ENCODE data around the gene ADAMTSL5.
"Not testable (repeated sequence)": the region's sequence is repeated elsewhere in the genome, so short reads cannot be mapped to it uniquely, and the experiment has no call there.

The ADAMTSL5 gene, protein sequence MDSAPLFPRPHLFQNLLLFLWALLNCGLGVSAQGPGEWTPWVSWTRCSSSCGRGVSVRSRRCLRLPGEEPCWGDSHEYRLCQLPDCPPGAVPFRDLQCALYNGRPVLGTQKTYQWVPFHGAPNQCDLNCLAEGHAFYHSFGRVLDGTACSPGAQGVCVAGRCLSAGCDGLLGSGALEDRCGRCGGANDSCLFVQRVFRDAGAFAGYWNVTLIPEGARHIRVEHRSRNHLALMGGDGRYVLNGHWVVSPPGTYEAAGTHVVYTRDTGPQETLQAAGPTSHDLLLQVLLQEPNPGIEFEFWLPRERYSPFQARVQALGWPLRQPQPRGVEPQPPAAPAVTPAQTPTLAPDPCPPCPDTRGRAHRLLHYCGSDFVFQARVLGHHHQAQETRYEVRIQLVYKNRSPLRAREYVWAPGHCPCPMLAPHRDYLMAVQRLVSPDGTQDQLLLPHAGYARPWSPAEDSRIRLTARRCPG

DNA sequence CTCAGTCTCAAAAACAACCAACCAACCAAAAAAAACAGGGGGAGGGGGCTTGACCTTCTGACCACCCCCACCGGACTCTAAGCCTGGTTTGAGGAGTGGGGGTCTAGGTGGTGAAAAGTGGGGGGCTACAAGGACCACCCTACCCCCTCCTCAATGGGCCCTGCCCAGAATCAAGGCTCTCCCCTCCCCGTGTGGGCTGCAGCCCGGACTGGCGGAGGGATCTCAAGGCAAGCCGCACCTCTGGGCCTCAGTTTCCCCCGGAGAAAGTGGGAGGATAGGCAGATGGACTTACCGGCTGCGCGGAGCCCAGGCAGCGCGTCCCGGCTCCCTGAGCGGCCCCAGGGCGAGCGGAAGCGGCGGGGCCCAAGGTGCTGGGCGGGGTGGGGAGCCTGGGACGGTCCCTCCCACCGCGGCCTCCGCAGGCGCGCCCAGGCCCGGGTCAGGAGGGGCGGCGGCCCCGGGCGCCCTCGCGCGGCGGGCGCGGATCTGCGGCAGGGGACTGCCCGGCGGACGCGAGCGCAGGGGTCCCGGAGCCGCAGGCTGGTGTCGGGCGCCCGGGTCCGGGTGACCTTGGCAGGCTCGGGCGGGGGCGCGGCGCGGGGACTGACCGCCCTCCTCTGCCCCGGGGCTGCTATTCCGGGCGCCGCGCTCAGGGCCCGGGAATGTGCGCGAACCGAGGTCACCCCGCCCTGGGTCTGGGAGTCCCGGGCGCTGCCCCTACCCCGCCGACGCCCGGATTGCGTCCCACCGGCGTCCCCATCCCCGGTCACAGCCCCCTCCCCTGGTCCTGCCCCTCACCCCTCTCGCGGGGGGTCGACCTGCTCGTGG lies at the start of gene ADAMTSL5:
ADAMTSL5 (minus strand) TSS at position 349 of the 828 bp plus-strand sequence. CDS start 2,076 bp downstream, outside the sequence.
- DNase-seq = peak; percentile 88

DNA sequence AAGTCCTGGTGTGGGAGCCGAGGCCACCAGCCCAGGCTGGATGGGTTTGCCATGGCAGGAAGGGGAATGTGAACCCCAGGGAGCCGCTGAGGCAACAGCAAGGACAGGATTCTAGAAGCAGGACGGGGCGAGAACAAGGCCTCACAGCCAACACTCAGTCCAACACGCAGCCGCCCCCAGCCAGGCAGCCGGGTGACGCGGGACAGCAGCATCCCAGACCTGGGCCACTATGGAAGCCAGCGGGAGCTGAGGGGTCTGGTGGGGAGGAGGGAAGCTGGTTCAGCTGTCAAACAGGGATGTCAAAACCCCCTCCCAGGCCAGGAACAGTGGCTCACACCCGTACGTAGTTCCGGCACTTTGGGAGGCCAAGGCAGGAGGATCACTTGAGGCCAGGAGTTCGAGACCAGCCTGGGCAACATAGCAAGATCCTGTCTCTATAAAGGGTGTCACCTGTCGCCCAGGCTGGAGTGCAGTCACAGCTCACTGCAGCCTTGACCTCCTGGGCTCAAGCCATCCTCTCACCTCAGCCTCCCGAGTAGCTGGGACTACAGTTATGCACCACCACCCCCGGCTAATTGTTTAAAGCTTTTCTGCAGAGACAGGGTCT lies 48.5 kb upstream of the ADAMTSL5 start:
- DNase-seq = no peak

DNA sequence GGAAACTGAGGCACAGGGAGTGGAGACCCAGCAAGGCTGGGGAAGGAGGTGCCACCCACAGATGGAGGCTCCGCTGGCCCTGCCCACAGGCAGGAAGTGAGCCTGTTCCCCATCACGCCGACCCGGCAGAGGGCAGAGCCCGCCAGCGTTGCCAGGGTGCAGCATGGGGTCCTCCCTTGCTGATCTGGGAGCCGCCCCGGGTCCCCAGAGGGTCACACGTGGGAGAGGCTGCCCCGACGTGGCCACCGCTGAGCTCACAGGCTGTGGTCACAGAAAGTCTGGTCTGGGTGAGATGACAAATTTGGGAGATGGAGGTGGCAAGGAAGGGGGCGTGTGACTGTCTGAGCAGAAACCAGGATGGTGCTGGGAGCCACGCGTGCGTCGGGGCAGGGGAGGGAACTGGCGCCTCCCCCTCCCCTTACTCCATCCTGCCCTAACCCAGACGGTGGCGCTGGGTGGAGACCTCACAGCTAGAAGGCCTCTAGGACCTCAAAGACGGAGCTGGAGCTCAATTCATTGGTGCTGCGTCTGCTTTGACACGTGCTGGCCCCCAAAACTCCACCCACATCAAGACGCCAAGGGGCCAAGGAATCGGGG lies 47.6 kb upstream of the ADAMTSL5 start:
- DNase-seq = no peak

DNA sequence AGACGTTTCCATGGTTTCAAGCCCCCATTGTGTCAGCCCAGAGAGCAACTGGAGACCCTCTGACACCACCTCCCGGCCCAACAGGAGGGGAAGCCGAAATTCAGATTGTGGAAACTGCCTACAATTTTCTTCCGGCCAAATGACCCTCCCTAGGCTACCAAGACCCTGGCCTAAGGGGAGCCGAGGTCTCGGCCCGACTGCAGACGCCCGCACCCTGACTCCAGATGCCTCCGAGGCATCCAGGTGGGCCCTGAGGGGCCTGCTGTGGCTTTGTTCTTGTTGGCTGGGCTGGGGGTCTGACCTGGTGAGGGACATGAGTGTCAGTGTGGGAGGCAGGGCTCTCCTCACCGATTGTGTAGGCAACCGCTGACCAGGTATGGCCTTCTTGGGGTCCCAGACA lies 45.7 kb upstream of the ADAMTSL5 start:
- no peak for DNase-seq

DNA sequence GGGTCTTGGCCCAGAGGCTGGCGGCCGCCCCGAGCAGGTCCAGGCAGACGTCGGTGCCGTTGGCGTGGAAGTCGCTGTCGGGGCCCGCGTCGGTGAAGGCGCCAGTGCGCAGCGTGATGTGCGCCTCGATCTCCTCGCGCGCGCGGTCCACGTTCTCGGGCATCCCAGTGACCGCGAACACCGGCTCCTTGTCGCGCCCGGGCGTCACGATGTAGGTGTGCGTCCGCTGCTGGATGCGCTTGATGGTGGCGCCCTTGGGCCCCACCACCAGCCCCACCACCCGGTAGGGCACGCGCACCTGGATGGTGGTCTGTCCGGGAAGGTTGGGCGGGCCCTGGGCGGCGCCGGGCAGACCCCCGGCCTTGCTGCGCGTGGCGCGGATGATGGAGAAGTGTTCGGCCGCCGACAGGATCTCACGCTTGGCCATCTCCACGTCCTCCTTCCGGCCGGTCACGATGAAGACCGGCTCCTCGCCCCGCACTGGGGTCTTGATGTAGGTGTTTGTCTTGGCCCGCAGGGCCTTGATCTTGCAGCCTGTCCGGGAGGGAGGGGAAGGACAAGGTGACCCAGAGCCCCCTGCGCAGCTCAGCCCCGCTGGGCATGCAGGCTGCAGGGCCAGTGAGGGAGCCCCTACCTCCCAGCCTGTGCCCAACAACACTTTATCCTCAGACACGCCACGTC lies 43.7 kb upstream of the ADAMTSL5 start:
- no peak for DNase-seq

DNA sequence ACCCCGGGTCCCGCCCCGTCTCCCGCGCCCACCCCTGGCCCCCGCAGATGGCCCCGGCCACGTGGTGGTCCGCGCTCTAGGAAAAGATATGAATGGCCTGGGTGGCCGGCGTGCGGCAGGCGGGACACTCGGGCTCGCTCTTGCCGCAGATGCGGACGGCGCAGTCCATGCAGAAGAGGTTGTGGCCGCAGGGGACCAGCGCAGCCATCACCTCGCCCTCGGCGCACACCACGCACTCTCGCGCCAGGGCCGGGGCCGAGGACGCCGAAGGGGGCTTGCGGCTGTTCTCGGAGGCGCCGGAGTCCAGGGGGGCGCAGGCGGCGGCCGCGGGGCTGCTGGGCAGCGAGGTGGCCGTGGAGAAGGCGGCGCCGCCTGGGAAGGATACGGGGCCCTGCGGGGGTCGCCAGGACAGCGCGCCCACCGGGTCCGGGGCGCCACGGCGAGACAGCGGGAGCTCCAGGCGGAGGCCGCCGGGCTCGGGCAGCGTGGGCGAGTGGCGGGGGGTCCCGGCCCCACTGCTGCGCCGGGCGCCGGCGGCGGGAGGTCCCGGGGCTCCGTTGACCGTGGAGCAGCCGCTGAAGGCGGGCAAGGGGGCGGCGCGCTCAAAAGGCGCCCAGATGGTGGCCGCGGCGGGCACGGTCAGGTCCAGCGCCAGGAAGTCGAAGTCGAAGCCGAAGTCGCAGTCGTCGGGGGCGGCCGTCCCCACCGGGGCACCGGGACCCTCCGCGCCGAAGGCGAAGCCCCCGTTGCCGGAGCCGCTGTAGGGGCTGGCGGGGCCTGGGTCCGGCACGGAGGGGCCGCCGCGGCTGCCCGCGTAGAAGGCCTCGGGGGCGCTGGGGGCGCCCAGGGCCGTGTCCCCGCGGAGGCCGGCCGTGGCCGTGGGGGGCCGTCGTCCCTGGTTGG lies 42.9 kb upstream of the ADAMTSL5 start:
- DNase-seq = no peak

DNA sequence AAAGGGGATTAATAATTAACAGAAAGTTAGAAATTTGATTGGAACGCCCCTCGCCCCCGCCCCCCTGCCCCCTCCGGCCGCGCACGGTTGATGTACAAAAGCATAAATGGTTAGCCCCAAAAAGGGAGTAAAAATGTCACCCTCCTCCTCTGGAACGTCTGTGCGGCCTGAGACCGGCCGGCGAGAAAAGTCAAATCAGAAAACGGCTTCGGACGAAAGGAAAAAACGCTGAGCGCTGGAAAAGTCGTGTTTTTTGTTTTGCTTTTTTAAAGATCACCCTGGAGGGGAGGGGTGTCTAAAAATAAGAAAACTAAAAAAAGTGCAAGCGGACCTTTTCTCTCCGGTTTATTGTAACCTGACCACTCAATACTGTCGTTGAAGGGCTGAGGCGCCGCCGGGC lies 42.1 kb upstream of the ADAMTSL5 start:
- no peak for DNase-seq

DNA sequence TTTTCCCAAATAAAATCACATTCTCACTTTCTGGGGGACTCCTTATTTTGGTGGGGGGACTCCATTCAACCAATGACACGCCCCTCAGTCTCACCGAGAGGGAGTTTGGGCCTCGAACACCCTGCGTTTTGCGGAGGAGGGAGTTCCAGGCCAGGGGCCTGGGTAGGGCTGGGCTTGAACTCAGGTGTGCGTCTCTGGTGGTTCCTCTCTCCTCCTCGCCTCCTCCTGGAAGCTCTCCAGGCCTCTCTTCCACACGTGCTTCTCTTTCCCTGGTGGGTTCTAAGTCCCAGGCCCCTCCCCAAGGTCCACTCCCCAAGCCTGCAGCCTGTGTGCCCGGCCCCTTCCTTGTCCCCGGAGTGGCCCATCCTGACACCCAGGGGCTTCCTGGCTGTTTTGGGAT lies 40.6 kb upstream of the ADAMTSL5 start:
- DNase-seq = no peak

DNA sequence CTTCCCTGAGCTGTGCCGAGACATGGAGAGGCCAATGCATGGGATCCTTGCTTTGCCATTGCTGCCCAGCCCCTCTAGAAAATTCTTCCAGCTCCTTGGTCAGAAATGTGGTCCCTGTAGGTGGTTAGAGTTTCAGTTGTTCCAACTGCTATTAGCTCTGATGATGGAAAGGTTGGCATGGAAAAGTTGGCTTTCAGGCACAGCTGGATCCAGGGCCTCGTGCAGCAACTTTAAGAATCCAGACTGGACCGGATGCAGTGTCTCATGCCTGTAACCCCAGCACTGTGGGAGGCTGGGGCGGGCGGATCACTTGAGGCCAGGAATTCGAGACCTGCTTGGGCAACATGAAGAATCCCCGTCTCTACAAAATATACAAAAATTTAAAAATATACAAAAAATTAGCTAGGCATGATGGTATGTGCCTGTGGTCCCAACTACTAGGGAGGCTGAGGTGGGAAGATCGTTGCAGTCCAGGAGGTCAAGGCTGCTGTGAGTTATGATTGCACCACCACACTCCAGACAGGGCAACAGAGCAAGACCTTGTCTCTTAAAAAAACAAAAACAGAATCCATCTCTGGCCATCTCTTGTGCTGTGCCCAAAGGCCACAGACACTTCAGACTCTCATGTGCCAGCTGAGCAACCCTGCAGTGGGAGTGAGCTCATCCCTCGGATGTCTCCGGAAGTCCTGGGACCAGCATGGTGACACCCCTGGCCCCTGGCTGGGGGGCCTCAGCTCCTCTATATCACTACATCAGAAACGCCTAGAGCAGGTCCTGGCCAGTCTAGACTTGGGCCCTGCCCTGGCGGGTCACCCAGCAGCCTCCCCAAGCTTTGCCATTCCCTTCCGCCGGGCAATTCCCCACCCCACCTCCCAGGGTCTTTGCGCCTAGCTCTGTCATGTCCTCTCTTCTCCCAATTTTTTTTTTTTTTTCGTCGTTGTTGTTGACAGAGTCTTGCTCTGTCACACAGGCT lies 38.5 kb upstream of the ADAMTSL5 start:
- DNase-seq = no peak

DNA sequence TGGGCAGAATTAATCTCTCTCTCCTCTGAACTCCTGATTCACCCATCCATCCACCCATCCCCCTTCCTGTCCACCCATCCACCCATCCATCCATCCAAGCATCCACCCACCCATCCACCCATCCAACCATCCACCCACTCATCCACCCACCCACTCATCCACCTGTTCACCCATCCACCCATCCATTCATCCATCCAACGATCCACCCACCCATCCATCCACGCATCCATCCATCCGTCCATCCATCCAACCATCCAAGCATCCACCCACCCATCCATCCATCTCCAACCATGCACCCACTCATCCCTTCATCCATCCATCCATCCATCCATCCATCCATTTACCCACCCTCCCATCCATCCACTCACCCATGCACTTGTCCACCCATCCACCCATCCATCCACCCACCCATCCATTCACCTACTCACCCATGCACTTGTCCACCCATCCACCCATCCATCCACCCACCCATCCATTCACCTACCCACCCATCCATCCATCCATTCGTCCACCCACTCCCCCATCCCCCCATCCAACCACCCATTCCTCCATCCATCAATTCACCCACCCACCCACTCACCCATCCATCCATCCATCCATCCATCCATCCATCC lies 36.6 kb upstream of the ADAMTSL5 start:
- no peak for DNase-seq

DNA sequence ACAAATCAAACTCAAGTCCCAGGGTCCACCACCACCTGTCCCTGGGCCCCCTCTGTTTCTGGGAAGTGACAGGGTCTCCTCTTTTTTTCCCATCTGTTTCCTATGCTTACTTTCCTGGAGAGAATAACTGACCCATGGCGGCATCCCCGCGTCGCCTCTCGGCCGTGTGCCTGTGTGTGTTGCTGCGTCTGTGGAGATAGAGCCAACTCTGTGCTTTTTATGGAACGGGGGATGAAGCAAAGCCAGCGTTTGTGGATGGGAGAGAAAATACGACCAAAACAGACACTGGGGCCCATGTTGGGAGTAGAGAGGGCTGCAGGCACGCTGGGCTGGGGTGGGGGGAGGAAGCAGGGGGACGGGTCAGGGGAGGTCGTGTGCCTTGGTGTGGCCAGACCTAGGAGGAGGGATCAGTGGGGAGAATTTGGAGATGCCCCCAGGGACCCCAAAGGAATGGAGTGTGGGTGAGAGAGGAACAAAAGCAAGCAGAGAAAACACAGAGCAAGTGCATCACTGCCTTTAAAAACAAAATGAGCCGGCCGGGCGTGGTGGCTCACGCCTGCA lies 27.6 kb upstream of the ADAMTSL5 start:
- DNase-seq = no peak

DNA sequence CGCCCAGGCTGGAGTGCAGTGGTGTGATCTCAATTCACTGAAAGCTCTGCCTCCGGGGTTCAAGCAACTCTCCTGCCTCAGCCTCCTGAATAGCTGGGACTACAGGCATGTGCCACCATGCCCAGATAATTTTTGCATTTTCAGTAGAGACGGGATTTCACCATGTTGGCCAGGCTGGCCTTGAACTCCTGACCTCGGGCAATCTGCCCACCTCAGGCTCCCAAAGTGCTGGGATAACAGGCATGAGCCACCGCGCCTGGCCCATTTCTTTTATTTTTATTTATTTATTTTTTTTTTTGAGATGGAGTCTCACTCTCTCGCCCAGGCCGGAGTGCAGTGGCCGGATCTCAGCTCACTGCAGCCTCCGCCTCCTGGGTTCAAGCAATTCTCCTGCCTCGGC lies 26.9 kb upstream of the ADAMTSL5 start:
- DNase-seq = not testable (repeated sequence)

DNA sequence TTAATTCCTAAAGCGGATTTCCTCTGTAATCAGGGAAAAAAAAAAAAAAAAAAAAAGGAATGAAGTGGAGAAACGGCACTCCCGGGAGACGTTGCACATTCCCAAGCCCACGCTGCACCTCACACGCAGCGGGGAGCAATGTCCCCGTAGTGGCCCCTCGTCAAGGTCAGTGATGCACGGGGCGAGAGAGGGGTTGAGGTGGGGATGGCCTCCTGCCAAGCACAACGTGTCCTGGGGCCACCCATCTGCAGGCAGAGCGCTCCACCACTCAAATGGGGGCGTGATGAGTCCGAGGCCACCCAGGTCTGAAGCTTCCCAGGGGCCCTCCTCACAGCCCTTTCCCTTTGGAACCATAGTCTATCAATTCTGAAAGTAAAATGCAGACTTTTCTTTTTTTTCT lies 26.2 kb upstream of the ADAMTSL5 start:
- no peak for DNase-seq

DNA sequence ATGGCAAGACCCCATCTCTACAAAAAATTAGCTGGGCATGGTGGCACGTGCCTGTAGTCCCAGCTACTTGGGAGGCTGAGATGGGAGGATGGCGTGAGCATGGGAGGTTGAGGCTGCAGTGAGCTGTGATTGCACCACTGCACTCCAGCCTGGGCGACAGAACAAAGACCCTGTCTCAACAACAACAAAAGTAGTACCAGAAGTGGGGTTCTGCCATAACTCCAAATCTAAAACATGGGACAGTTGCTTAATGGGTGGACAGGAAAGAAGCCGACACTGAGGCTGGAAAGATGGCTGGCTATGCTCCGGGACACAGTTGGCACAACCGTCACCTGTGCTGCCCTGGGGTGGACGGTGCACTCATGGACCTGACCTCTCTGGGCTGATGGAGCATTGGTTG lies 22.9 kb upstream of the ADAMTSL5 start:
- not testable (repeated sequence) for DNase-seq

DNA sequence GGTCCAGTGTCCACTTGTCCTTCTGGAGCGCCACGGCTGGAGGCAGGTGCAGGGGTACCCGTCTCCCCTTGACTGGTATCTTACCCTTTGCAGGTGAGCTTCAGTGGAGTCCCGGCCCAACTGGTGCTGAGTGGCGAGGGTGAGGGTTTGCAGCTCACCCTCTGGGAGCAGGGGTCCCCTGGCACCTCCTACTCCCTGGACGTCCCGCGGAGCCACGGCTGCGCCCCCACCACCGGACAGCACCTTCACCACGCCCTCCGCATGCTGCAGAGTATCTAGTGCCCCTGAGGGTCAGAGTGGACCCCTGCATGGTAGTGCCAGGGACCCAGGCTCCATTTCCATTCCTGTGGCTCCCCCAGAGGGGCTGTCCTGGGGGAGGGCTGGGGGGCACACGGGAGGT lies 22.2 kb upstream of the ADAMTSL5 start:
- DNase-seq = no peak

DNA sequence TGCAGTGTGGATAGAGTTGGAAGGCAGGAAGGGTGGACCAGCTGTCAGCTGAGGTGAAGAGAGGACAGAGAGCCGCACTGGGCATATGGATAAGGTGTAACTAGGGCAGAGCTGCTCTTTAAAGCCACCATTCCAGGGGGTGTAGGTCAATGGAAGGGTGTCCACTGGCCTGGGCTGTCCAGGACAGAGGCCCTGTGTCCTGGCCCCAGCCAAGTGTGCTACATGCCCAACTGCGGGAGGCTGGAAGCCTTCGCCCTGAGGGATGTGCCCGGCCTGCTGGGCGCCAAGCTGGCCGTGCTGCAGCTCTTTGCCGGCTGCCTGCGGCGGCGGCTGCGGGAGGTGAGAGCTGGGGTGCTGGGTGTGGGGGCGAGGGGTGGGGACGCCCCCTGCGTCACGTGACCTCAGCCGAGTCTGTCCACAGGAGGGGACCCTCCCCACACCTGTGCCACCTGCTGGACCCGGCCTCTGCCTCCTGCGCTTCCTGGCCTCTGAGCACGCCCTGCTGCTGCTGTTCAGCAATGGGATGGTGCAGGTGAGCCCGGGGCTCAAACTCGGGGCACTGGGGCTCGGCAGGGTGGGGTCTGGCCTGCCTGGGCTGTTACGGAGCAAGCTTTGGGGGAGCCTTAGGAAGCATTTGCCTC lies 20.8 kb upstream of the ADAMTSL5 start:
- no peak for DNase-seq

DNA sequence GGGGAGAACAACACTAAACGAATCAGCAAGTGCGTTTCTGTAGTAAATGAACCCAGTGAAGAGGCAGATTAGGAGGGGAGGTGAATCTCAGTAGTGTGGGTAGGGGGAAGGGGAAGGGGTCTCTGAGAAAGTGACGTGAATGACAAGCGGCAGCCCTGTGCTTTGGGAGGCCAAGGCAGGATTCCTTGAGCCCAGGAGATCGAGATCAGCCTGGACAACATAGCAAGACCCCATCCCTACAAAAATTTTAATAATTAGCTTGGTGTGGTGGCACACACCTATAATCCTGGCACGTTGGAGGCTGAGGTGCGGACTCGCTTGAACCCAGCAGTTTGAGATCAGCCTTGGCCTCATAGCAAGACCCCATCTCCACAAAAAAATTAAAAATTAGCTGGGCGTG lies 19.2 kb upstream of the ADAMTSL5 start:
- no peak for DNase-seq

DNA sequence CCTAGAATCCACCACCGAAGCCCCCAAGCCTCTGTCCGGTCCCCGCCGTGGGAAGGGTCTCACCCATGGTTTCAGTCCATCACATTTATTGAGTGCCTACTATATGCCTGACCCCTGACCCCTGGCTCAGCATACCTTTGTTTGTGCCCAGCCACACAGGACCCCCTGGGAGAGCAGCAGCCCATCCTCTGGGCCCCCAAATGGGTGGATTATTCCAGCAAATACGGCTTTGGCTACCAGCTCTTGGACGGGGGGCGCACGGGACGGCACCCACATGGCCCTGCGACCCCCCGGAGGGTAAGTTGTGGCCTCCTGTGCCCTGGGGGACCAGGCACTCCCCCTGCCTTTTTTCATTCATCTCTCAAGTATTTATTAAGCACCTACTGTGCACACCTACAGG lies 18.8 kb upstream of the ADAMTSL5 start:
- no peak for DNase-seq

DNA sequence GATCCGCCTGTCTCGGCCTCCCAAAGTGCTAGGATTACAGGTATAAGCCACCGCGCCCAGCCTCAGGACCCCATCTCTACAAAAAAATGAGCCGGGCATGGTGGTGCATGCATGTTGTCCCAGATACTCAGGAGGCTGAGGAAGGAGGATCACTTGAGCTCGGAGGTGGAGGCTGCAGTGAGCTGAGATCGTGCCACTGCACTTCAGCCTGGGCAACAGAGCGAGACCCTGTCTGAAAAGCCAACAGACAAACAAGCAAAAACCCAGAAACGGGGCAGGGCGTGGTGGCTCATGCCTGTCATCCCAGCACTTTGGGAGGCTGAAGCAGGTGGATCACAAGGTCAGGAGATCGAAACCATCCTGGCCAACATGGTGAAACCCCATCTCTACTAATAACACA lies 18.0 kb upstream of the ADAMTSL5 start:
- not testable (repeated sequence) for DNase-seq
